B cell (primary cell): ENCODE results near the gene NAT8.
"Not testable (repeated sequence)": the region's sequence is repeated elsewhere in the genome, so short reads cannot be mapped to it uniquely, and the experiment has no call there.

Experiments
- CTCF ChIP-seq: fragments of 200-600 bp; IDR thresholded peaks from one replicate; pipeline ENCODE4 v1.8.0; 2022; ENCODE audit warnings: antibody characterized with exemption, mild to moderate bottlenecking
- EZH2 ChIP-seq: IDR thresholded peaks from 2 replicates; pipeline ENCODE4 v1.6.1; 2012; ENCODE audit warnings: borderline replicate concordance, low read depth, mild to moderate bottlenecking, moderate library complexity, low read length; ENCODE audit not compliant: insufficient read depth, poor library complexity, severe bottlenecking

DNA sequence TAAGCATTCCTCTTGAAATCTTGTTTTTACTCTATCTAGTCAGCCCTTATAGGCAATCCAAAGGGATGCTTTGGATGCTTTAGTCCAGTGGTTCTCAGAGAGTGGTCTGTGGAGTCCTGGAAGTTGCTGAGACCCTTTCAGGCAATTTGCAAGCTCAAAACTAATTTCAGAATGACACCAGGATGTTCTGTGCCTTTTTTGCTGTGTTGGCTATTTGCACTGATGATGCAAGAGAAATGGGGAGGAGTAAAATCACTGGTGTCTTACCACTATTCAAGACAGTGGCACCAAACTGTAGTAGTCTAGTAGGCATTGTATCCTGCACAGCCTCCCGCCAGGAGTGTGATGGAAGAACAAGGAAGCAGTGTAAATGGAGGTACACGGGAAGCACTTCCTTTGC lies 37.6 kb downstream of the NAT8 start:
- not testable (repeated sequence) for TF ChIP-seq EZH2, CTCF
